Upper lobe of right lung (tissue), 1 donor: ENCODE measurements around the gene C15orf39. TPM values are rescaled to one million over a fixed set of nuclear protein-coding genes. Genes with fewer than 3 reads are reported as not detected.

Experiments
- ATAC-seq: fragments of 200-7000 bp; cut with Tn5 transposase; one replicate; pipeline ENCODE4 v1.9.1; 2020; ENCODE audit warnings: mild to moderate bottlenecking, moderate library complexity
- DNase-seq: peaks from one replicate; pipeline ENCODE4 v3.0.0-alpha.2; 2020
- H3K27ac ChIP-seq: fragments of 200-600 bp; one replicate; pipeline ENCODE4 v1.8.0; 2022
- H3K27me3 ChIP-seq: fragments of 200-600 bp; one replicate; pipeline ENCODE4 v1.8.0; 2022; ENCODE audit warnings: mild to moderate bottlenecking
- H3K36me3 ChIP-seq: fragments of 200-600 bp; one replicate; pipeline ENCODE4 v1.8.0; 2022
- H3K4me1 ChIP-seq: fragments of 200-600 bp; one replicate; pipeline ENCODE4 v1.8.0; 2022
- H3K4me3 ChIP-seq: fragments of 200-600 bp; one replicate; pipeline ENCODE4 v1.8.0; 2022; ENCODE audit warnings: mild to moderate bottlenecking
- H3K9me3 ChIP-seq: fragments of 200-600 bp; one replicate; pipeline ENCODE4 v1.8.0; 2022
- intact Hi-C: fragments of 100-400 bp; cut with DNase I; formaldehyde crosslinking; loops from one replicate; pipeline ENCODE4 v1.11.0; 2022
- total RNA-seq: library from RNA; stranded (reverse); fragmentation: NEBNext Ultra II Directional; extraction: Animal tissue kit (Norgen Biotek cat#: 25700); gene quantifications from one replicate; pipeline ENCODE4 v1.2.1, GENCODE V29; 2021
- TF ChIP-seq, protein P1 (sequence below): fragments of 200-600 bp; IDR thresholded peaks from one replicate; pipeline ENCODE4 v1.8.0; 2022; ENCODE audit warnings: antibody characterized with exemption
- donor health status: DM: no; HTN: yes; CAD: no; lungs with severe emphysema.

C15orf39 gene
- total RNA-seq, 1 donor from 2014 or later = 33.3 TPM

DNA sequence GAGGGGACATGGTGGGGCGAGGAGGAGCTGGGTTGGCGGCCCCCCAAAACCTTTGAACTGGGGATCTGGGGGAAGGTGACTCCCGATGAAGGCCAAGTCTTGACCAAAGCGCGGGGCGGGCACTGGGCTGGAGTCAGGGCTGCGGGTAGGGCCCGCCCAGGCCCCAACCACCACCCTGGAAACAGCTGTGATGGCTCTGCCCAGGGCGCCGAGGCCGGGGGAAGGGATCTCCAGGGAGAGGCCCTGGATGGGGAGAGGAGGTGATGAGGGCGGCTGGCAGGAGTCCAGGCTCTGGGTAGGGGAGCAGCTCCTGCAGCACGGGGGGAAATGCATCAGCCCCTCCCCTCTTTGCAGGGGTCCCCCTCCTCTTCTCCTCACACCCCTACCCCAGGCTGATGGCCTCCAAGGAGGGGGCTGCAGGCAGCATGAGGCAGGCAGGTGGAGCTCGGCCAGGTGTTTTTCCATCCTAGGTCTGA is 5.9 kb upstream of the C15orf39 start:
- no peaks in the 10 kb centered on the region for H3K36me3 ChIP-seq
- no peaks in the 10 kb centered on the region for H3K9me3 ChIP-seq
- H3K27ac ChIP-seq = no peak overlapping the region
- TF ChIP-seq, protein P1, sequence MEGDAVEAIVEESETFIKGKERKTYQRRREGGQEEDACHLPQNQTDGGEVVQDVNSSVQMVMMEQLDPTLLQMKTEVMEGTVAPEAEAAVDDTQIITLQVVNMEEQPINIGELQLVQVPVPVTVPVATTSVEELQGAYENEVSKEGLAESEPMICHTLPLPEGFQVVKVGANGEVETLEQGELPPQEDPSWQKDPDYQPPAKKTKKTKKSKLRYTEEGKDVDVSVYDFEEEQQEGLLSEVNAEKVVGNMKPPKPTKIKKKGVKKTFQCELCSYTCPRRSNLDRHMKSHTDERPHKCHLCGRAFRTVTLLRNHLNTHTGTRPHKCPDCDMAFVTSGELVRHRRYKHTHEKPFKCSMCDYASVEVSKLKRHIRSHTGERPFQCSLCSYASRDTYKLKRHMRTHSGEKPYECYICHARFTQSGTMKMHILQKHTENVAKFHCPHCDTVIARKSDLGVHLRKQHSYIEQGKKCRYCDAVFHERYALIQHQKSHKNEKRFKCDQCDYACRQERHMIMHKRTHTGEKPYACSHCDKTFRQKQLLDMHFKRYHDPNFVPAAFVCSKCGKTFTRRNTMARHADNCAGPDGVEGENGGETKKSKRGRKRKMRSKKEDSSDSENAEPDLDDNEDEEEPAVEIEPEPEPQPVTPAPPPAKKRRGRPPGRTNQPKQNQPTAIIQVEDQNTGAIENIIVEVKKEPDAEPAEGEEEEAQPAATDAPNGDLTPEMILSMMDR = no peak
- peaks cover 8% of the 10 kb centered on the region for H3K4me1 ChIP-seq
- no peak for DNase-seq
- H3K27me3 ChIP-seq = no peaks in the 10 kb centered on the region
- no peak for ATAC-seq
- intact Hi-C loops = no loop called here
- no peak overlapping the region for H3K4me3 ChIP-seq

DNA sequence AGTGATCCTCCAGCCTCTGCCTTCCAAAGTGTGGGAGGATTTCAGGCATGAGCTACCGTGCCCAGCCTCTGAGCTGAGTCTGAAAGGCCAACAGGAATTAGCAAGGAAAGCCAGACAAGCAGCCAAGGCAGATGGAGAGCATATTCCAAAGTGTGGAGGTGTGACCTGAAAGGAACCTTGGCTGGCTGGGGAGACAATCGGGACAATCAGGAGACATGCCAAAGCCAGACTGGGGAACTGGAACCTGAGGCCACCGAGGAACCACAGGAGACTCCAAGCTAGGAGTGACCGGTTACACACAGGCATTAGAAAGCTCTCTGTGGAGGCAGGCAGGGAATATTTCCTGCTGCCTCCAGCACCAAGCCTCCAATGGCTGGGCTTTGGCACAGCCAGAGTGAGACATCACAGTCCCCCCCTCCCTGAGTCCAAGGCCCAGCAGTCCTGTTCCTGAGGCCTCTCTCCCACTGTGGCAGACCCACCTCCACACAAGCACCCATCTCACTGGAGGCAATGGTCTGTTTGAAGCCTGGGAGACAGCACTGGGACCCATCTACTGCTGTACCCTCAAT is 4.5 kb upstream of the C15orf39 start:
- TF ChIP-seq, protein P1 = no peak
- Histone ChIP-seq H3K27ac (no peak overlapping the region), H3K4me1 (peaks cover 12% of the 10 kb centered on the region), H3K27me3 (no peaks in the 10 kb centered on the region), H3K9me3 (no peaks in the 10 kb centered on the region), H3K36me3 (no peaks in the 10 kb centered on the region), H3K4me3 (no peak overlapping the region)
- DNase-seq (no peak), ATAC-seq (no peak)
- intact Hi-C loops = no loop called here

DNA sequence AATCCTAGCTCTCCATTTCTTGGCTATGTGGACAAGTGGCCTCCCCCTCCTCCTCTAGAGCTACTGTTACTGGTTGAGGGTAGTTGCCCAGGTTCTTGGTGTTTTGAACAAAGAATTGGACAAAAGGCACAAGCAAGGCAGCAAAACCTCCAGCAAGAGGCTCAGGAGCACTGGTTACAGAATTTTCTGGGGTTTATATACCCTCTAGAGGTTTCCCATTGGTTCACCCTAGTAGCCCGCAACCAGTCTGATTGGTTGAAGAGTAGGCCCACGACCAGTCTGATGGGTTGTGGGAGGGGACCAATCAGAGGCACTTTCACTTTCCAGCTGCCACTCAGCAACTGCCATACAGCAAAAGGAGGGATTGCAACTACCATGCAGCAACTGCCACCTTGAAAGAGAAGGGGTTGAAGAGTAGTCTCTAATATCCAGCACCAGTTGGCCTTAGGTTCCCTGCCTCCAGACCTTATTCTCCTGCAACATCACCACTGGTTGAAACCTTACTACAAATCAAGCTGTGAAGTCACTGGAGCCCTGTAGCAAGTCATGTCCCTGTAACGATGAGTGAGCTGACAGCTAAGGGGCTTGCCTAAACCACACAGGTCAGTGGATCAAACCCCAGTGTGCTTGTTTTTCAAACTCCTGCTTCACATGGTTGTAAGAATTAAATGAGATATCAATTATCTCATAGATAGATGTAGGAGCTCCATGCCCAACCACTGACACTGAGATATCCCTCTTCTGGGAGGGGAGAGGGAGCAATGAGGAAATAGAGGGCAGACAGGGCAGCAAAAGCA is 2.9 kb upstream of the C15orf39 start:
- no peak overlapping the region for H3K27ac ChIP-seq
- H3K4me1 ChIP-seq = peaks cover 16% of the 10 kb centered on the region
- H3K4me3 ChIP-seq = no peak overlapping the region
- DNase-seq (no peak), ATAC-seq (no peak)
- intact Hi-C loops = no loop called here
- H3K27me3 ChIP-seq = no peaks in the 10 kb centered on the region
- no peaks in the 10 kb centered on the region for H3K9me3 ChIP-seq
- no peaks in the 10 kb centered on the region for H3K36me3 ChIP-seq
- TF ChIP-seq, protein P1 = no peak

DNA sequence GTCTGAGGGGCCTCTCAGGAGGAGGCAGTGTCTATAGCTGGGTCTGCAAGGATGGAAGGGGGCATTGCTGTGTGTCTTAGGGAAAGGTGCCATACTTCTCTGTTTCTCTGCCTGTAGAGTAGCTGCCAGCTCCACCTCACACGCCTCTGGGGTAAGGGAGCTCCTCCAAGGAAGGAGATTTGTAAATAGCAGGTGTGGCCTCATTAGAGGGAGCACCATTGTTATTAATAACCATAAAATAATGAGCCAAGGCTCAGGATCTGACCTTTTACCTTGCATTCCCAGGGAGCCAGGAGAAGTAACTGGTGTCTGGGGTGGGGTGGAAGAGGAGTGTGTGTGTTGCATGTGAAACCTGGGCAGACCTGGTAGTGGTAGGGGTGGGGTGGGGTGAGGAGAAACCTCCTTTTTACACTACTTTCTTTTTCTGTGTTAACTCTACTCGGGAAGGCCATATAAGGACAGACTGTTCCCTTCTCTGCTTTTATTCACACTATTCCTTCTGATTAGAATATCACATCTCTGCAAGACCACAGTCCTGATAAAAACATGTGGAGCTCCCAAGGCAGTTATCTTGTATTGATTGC is 2.2 kb upstream of the C15orf39 start:
- H3K27me3 ChIP-seq = no peaks in the 10 kb centered on the region
- peaks cover 23% of the 10 kb centered on the region for H3K4me1 ChIP-seq

DNA sequence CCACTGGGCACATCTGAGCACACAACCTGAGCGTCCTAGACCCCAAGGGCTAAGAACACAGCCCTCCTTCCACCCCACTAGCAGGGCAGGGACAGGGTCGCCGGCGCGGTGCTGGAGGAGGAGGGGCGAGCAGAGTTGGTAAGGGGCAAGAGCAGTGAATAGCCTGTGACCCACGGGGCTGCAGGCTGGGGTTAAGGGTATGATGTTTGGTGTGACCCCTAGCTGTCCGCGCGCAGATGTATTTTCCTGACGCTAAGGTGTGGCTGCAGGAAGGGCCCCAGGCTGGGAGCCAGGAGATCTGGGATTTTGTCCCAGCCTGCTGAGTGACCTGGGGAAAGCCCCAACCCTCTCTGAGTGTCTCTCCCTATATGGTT is 1.3 kb upstream of the C15orf39 start:
- DNase-seq (no peak), ATAC-seq (no peak)
- H3K4me3 ChIP-seq = no peak overlapping the region
- H3K27ac ChIP-seq = peak overlapping the region; percentile 96
- no peaks in the 10 kb centered on the region for H3K36me3 ChIP-seq
- intact Hi-C loops = loop anchor here (5.0 kb wide), 1 partner anchor 158 kb away; no protein-coding TSS in a partner anchor
- no peaks in the 10 kb centered on the region for H3K27me3 ChIP-seq
- no peaks in the 10 kb centered on the region for H3K9me3 ChIP-seq
- TF ChIP-seq, protein P1 = no peak
- H3K4me1 ChIP-seq = peaks cover 31% of the 10 kb centered on the region

More for the DNA sequence above, 2.2 kb upstream of the C15orf39 start:
- Histone ChIP-seq H3K27ac (no peak overlapping the region), H3K4me3 (no peak overlapping the region), H3K36me3 (no peaks in the 10 kb centered on the region), H3K9me3 (no peaks in the 10 kb centered on the region)
- intact Hi-C loops = no loop called here
- TF ChIP-seq, protein P1 = no peak
- DNase-seq (no peak), ATAC-seq (no peak)
